Amygdala (tissue), 56 donors: ENCODE data around the gene DOCK10.

ENCODE experiments used
- DNase-seq, 56 donors: peaks; one replicate each; lab custom pipeline; 2025; lab: John Stamatoyannopoulos, UW

The DOCK10 gene

GRCh38 chr2:224747765-224748164, 294.5 kb downstream of the DOCK10 start:
- no peak for DNase-seq

DNA sequence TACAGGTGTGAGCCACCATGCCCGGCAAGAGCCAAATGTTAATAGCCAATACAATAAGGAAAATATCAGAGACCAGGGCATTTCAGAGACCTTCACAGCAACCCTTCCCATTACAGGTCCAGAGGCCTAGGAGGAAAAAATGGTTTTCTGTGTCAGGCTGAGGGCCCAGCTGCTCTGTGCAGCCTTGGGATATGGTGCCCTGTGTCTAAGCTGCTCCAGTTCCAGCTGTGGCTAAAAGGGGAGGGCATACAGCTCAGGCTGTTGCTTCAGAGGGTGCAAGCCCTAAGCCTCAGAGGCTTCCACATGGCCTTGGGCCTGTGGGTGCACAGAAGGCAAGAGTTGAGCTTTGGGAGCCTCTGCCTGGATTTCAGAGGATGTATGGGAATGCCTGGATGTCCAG, 306.0 kb downstream of the DOCK10 start:
- DNase-seq = no peak

DNA sequence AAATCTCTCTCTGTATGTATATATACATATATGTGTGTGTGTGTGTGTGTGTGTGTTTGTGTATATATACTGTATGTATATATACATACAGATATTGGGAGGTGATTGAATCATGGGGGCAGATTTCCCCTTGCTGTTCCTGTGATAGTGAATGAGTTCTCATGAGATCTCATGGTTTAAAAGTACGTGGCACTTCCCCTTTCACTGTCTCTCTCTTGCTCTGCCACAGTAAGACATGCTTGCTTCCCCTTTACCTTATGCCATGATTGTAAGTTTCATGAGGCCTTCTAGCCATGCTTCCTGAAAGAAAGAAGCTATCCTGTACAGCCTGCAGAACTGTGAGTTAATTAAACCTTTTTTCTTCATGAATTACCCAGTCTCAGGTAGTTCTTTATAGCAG, 307.3 kb downstream of the DOCK10 start:
- DNase-seq = no peak

GRCh38 chr2:224731665-224732064, 310.6 kb downstream of the DOCK10 start:
- no peak for DNase-seq

DNA sequence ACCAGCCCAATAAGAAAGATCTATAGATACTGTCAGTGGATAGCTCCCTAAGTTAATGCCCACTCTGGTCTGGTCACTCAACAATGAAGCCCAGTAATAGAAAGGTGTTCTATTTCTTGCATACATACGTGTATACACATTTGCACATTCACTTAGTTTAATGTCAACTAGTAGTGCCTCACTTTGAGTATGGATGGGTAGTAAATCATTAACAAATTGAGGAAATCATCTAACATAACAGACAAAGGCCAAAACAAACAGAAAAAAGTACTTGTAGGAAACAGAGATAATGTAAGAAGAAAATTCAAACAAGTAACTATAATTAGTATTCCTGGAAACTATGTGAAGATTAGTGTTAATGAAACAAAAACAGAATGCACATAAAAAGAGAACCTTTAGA, 312.8 kb downstream of the DOCK10 start:
- no peak for DNase-seq

DNA sequence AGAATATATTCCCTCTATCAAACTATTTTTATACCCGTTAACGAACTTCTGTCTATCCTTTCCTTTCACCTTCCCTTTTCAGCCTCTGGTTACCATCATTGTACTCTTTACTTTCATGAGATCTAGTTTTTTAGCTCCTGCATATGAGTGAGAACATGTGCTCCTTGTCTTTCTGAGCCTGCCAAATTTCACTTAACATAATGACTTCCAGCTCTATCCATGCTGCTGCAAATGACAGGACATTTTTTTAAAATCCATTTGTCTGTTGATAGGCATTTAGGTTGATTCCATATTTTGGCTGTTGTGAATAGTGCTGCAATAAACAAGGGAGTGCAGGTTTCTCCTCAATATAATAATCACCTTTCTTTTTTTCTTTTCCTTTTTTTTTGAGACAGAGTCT, 317.9 kb downstream of the DOCK10 start:
- DNase-seq = no peak

- DNase-seq = no peak
These were observed 318.6 kb downstream of the DOCK10 start for GRCh38 chr2:224723586-224724217.

GRCh38 chr2:224722770-224723169, 319.5 kb downstream of the DOCK10 start:
- DNase-seq = no peak

DNA sequence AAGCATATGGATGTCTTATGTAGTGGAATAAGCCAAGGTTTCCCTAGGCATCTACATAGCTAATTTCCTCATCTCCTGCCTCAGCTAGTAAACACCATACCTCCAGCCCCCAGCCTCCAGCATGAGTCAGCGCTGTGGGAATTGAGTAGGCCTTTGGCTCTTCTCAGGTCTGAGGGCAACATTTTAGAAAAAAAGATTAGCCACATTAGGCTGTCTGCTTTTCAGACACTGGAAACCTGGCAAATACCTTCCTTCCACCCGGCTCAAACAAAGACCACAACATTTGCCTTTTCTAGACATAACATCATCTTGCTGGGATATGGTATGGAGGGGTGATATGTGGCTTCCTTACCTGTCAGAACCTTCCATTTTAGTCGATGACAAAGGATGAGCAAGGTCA, 320.0 kb downstream of the DOCK10 start:
- DNase-seq = no peak

DNA sequence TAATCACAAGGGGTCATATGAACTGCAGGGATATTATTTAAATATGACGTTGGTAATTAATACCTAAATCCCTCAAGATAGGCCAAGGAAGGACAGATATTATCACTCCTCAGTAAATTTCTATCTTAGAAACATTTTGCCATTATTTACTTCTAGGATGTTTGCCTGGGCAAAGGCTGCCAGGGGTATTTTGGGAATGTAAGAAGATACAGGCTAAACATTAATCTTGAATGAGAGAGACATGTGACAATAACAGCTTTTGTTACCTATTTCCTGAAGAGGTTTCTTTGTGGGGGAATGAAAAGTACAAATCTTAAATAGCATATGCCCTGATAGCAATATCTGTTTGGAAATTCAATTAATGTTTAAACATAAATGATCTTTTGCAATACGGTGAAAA, 325.3 kb downstream of the DOCK10 start:
- no peak for DNase-seq

DNA sequence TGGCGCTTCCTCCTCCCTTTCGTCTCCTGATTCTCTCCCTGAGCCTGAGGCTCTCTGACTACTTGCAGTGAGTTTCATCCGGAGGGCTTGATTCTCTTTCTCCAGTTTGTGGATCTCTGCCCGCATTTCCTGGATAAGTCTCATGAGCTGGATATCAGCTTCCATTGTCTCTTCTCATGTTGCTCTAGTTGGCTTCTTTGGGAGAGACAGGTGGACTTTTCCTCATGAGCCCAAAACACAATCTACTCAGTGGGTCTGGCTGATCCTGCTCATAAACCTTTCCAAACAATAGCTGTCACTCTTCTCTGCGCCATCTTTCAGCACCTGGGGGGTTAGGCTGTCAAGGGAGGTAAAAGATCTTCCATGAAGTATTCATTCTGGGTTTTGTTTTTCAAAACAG, 326.1 kb downstream of the DOCK10 start, which contains the start of gene CCDC195:
Gene CCDC195, minus strand, starts transcription at position 165 of the 400 bp plus-strand sequence. Its CDS starts 0 bp downstream, at position 165.
- DNase-seq = no peak
